GM18498 (cell line): ENCODE data around the gene POLR2E.

Experiments used
- ATAC-seq: cut with Tn5 transposase; IDR thresholded peaks from one replicate; pipeline ENCODE4 v1.9.1; 2021; ENCODE audit warnings: mild to moderate bottlenecking, moderate library complexity; ENCODE audit not compliant: unreplicated experiment

The POLR2E gene

DNA sequence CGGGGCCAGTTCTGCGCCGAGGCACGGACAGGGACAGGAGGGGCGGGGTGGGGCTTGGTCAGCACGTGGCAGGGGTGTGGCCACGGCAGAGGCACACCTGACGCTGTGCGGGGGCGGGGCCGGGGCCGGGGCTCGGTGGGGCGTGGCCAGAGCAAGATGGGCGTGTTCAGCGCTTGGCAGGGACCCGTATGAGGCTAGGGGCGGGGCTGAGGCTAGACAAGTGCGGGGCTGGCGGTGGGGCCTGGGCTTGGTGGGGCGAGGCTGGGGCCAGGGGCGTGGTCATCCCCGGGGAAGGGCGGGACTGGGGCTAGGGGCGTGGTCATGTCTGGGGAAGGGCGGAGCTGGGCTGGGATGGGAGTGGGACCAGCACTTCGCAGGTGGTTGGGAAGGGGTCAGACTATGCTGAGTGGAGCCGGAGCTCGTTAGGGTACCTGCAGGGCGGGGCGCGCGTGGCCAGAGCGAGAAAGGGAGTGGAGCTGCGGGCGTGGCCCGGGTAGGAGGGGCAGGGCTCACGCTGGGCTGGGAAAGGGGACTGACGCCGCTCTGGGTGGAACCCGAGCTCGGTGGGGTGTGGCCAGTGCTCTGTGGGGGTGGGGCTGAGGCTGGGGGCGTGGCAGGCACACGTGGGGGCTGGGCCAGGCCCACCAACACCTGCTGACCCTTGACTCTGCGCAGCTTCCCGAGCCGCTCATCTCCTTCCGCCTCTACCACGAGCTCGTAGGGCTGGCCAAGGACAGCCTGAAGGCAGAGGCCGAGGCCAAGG, 12.8 kb downstream of the POLR2E start:
- ATAC-seq, result no peak

GRCh38 chr19:1081301-1082164, 13.6 kb downstream of the POLR2E start:
- ATAC-seq, result no peak

DNA sequence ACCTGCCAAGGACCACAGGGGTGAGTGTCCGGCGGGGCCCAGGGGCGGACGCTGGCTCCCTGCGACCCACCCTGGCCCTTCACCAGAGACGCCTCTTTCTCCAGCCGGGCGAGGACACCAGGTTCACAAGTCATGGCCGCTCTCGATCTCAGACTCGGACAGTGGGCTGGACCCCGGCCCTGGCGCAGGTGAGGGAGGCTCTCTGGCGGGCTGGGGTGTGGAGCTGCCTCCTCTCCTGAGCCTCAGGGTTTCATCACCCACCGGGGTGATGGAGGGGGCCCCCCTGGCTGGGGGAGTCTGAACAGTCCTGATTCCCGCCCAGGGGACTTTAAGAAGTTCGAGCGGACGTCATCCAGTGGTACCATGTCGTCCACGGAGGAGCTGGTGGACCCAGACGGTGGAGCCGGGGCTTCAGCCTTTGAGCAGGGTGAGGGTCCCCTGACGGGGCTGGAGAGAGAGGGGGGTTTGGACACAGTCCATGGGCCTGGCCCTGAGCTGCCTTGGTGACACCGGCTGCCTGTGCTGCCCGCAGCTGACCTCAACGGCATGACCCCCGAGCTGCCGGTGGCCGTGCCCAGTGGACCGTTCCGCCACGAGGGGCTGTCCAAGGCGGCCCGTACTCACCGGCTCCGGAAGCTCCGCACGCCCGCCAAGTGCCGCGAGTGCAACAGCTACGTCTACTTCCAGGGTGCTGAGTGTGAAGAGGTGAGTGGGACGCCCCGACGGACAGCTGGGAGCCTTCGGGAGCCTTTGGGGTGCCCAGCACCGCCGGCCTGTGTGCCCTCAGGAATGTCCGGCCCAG, 14.6 kb downstream of the POLR2E start:
- ATAC-seq, result no peak

DNA sequence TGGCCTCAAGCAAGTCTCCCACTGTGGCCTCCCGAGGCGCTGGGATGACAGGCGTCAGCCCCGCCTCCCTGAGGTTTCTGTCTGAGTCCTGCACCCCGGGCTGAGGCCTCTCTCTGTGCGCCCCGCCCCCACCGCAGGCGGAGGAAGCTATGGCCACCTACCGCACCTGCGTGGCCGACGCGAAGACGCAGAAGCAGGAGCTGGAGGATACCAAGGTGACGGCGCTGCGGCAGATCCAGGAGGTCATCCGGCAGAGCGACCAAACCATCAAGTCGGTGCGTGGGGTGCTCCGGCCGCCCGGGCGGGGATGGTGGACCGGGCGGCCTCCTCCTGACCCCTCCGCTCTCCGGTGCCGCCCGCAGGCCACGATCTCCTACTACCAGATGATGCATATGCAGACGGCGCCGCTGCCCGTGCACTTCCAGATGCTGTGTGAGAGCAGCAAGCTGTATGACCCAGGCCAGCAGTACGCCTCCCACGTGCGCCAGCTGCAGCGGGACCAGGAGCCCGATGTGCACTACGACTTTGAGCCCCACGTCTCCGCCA, 15.5 kb downstream of the POLR2E start:
- ATAC-seq, result no peak

GRCh38 chr19:1076951-1077350, 18.2 kb downstream of the POLR2E start:
- ATAC-seq, result peak; percentile 61

DNA sequence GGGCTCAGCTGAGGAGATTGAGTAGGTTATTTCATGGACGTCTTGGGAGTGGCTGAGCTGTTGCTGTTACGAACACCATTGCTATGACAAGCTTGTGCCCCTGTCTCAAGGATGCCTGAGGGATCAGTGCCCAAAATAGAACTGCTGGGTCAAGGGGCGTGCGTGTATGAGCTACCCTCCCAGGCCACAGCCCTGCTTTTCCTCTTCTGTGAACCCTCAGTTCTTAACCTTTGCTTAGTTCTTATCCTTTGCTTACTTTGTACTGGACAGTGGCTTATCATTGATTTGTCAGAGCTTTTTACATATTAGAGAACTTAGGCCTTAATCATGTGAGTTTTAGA, 19.2 kb downstream of the POLR2E start:
- no peak for ATAC-seq

GRCh38 chr19:1074544-1075283, 20.5 kb downstream of the POLR2E start:
- ATAC-seq, result peak; percentile 40

DNA sequence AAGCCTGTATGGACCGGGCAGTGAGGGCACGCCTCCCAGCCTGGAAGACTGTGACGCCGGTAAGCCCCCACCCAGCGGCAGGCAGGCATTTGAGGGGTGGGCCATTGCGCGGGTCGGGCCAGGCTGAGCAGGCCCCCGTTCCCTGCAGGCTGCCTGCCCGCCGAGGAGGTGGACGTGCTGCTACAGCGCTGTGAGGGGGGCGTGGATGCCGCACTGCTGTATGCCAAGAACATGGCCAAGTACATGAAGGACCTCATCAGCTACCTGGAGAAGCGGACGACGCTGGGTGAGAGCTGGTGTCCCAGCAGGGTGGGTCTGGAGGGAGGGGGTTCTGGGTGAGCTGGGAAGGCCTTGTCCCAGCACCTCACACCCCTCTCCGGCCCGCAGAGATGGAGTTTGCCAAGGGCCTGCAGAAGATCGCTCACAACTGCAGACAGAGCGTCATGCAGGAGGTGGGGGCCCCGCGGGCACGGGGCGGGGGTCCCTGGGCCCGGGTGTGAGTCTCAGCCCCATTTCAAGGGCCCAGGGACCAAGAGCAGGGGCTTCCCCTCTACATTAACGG, 21.1 kb downstream of the POLR2E start:
- peak; percentile 3 for ATAC-seq

GRCh38 chr19:1073063-1073955, 21.9 kb downstream of the POLR2E start:
- ATAC-seq, result no peak

GRCh38 chr19:1072371-1073015, 22.7 kb downstream of the POLR2E start:
- ATAC-seq, result no peak

- no peak for ATAC-seq
These were observed 24.0 kb downstream of the POLR2E start for GRCh38 chr19:1070931-1071791.

DNA sequence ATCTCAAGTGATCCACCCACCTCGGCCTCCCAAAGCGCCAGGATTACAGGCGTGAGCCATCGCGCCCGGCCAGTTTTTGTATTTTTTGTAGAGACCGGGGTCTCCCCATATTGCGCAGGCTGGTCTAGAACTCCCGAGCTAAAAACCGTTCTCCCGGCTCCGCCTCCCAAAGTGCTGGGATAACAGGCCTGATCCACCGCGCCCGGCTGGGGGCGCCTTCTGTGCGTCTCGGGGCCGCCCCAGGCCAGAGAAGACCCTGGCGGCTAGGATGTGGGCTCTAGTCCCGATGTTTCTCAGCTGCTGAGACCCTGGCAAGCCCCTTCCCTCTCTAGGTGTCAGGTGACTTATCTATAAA, 24.6 kb downstream of the POLR2E start:
- no peak for ATAC-seq

DNA sequence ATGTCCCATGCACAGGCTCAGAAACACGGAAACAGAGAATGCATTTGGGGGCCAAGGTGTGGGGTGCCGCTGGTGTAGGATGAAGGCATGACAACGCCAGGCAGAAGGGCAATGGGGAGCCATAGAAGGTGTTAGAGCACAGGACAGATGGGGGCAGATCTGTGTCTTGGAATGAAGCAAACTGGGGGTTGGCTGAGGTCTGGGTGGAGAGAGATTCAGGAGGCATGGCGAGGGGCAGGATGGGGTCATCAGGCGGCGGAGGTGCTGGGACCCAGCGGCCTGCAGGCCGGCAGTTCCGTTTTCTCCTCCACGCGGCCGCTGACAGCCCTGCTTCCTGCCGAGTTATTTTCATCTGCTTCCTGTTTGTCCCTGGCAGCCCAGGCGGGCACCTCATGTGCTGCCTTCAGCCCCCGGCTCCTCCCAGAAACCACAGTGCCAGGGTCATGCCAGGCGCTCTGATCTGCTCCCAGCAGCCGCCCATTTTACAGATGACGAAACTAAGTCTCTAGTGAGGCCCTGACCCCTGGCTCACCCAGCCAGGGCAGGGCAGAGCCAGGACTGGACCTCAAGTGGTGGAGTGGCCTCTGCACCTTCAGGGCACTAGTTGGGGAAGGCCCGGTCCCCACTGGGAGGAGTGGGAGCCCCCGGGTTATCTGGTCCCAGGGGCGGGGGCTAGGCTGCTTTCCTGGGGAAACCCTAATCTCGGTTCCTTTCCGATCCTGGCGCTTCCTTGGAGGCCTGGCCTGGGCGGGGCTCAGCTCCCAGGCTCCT, 26.0 kb downstream of the POLR2E start:
- ATAC-seq, result no peak

DNA sequence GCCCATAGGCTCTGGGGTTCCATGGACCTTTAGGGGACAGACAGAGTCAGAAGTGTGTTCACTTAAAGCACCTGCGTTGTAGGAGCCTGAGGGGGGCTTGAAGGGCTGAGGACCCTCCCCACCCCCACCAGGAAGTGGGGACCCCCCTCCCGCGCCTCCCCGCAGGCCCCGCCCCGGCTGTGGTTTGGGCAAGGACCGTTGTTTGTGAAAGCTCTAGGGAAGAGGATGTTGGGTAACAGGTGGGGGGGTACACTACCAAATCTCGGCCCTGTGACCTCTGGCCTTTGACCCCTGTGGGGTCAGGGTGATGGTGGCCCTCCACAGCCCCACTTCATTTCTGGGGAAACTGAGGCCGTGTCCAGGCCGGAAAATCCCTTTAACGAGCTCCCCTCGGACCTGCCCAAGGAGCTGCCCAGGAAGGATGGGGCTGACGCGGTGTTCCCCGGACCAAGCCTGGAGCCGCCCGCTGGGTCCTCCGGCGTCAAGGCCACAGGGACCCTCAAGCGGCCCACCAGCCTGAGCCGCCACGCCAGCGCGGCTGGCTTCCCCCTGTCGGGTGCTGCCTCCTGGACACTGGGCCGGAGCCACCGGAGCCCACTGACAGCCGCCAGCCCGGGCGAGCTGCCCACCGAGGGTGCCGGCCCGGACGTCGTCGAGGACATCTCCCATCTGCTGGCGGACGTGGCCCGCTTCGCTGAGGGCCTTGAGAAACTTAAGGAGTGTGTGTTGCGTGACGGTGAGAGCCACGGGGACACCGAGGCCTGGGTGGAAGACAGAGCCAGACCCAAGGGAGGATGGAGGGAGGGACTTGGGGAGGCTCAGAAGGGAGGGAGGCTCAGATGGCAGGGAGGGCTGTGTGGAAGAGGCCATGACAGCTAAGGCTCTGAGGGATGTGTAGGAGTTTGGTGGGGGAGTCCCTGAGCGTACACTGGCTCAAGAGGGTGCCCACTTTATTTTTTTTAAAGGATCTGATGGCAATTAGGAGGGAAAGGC, 26.9 kb downstream of the POLR2E start:
- ATAC-seq, result no peak

GRCh38 chr19:1067341-1067957, 27.7 kb downstream of the POLR2E start:
- peak; percentile 27 for ATAC-seq
